Nephron (organoid): ENCODE data around the gene C10orf143.

Experiments used
- H3K27ac Mint-ChIP-seq, 3 experiments: 2 replicates each; pipeline ENCODE4 v1.8.0; 2020; ENCODE audit warnings: mixed read lengths in 3 of 3, mild to moderate bottlenecking in 2 of 3, moderate library complexity in 1 of 3
- H3K27me3 Mint-ChIP-seq: 2 replicates; pipeline ENCODE4 v1.8.0; 2021; ENCODE audit warnings: low read depth, mild to moderate bottlenecking, moderate library complexity, mixed read lengths
- H3K36me3 Mint-ChIP-seq: 2 replicates; pipeline ENCODE4 v1.8.0; 2020; ENCODE audit warnings: low read depth, mixed read lengths
- H3K4me1 Mint-ChIP-seq: 2 replicates; pipeline ENCODE4 v1.8.0; 2020; ENCODE audit warnings: mixed read lengths
- H3K4me3 Mint-ChIP-seq, 3 experiments: 2 replicates each; pipeline ENCODE4 v1.8.0; 2020; ENCODE audit warnings: mild to moderate bottlenecking in 3 of 3, mixed read lengths in 3 of 3, moderate library complexity in 2 of 3
- H3K9me3 Mint-ChIP-seq: 2 replicates; pipeline ENCODE4 v1.8.0; 2020; ENCODE audit warnings: mixed read lengths
- CTCF ChIP-seq, 3 experiments: fragments of 200-600 bp; sonication (generic); IDR thresholded peaks; one replicate each; pipeline ENCODE4 v1.5.0; 2021; ENCODE audit warnings: antibody characterized with exemption in 3 of 3; ENCODE audit not compliant: unreplicated experiment in 3 of 3

C10orf143 gene

GRCh38 chr10:130044067-130045061, 66.3 kb downstream of the C10orf143 start:
- no peak overlapping the region for H3K27ac Mint-ChIP-seq
- no peak overlapping the region for H3K4me3 Mint-ChIP-seq
- H3K27me3 Mint-ChIP-seq, result peaks cover 36% of the 10 kb centered on the region
- no peaks in the 10 kb centered on the region for H3K4me1 Mint-ChIP-seq
- TF ChIP-seq CTCF (IDR thresholded peaks at IDR 0.05; ENCODE audit: unreplicated experiment in 3 of 3), result no peak
- no peaks in the 10 kb centered on the region for H3K36me3 Mint-ChIP-seq
- no peaks in the 10 kb centered on the region for H3K9me3 Mint-ChIP-seq

- no peak for TF ChIP-seq CTCF (IDR thresholded peaks at IDR 0.05; ENCODE audit: unreplicated experiment in 3 of 3)
- no peak overlapping the region for H3K4me3 Mint-ChIP-seq
- no peaks in the 10 kb centered on the region for H3K36me3 Mint-ChIP-seq
- H3K9me3 Mint-ChIP-seq, result no peaks in the 10 kb centered on the region
- H3K4me1 Mint-ChIP-seq, result no peaks in the 10 kb centered on the region
- no peak overlapping the region for H3K27ac Mint-ChIP-seq
- H3K27me3 Mint-ChIP-seq, result peaks cover 36% of the 10 kb centered on the region
These were observed 67.1 kb downstream of the C10orf143 start for GRCh38 chr10:130043491-130043890.

DNA sequence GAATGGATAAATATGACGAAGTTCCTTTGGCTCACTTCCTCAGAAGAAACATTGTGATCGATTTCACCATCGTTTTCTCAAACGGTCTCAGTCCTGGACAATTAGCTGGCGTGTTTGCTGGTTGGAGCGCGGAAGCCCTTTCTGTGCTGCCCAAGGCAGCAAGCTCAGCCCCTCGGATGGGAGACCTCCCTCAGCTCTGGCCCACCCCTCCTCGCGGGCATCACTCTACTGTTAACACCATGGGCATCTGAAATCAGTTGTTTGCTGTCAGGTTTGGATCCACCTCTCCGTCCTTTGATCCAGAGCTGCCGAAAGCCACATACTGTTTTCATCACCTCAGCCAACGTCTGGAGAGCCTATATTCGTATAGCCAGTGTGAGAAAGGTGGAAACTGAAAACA, 68.2 kb downstream of the C10orf143 start:
- Mint-ChIP-seq H3K4me1 (no peaks in the 10 kb centered on the region), H3K27ac (no peak overlapping the region), H3K9me3 (no peaks in the 10 kb centered on the region), H3K4me3 (no peak overlapping the region), H3K27me3 (peaks cover 40% of the 10 kb centered on the region), H3K36me3 (no peaks in the 10 kb centered on the region)
- no peak for TF ChIP-seq CTCF (IDR thresholded peaks at IDR 0.05; ENCODE audit: unreplicated experiment in 3 of 3)

DNA sequence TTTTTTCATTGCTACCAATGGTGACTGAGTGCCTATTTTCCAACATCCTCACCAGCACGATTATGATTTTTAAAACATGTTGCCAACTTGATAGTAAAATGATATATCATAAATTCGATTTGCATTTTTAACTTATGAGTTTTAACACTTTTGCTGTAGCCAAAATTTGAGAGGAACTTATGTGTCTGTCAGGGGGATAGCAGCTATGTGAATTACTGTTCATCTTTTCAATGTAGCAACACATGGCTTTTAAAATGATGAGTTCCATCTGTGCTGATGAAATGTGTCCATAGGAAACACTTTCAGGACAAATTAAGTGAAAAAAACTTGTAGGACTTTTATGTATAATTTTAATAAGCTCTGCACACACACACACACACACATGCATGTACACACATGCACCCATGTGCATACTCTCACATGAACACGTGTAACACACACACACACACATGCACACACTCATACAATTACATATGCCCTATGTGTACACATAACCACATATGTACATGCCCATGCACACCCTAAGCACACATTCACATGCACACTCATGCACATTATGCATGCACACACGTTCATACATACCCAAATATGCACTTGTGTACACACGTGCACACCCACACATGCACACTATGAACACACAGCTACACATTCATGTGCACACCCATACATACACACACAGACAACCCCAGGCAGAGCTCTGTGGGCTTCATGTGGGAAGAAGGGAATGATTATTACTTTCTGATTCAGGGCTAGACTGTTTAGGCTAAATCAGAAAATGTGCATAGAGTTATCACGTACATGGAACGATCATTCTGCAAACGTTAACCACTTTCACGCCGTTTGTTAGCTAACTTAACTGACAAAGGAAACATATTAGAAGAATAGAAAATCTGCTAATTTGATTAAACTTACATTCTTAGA, 68.9 kb downstream of the C10orf143 start:
- H3K4me3 Mint-ChIP-seq, result no peak overlapping the region

GRCh38 chr10:130040817-130041330, 69.8 kb downstream of the C10orf143 start:
- Mint-ChIP-seq H3K36me3 (no peaks in the 10 kb centered on the region), H3K9me3 (no peaks in the 10 kb centered on the region), H3K27ac (no peak overlapping the region), H3K27me3 (peaks cover 31% of the 10 kb centered on the region), H3K4me3 (no peak overlapping the region), H3K4me1 (no peaks in the 10 kb centered on the region)
- TF ChIP-seq CTCF (IDR thresholded peaks at IDR 0.05; ENCODE audit: unreplicated experiment in 3 of 3), result no peak

More for the DNA sequence above, 68.9 kb downstream of the C10orf143 start:
- Mint-ChIP-seq H3K4me1 (no peaks in the 10 kb centered on the region), H3K27ac (no peak overlapping the region), H3K36me3 (no peaks in the 10 kb centered on the region), H3K27me3 (peaks cover 33% of the 10 kb centered on the region), H3K9me3 (no peaks in the 10 kb centered on the region)
- TF ChIP-seq CTCF (IDR thresholded peaks at IDR 0.05; ENCODE audit: unreplicated experiment in 3 of 3), result no peak
